GM15510 (cell line): Measurements from ENCODE around the gene PCED1B.

ENCODE experiments used
- POLR2A ChIP-seq: IDR thresholded peaks from 3 replicates; pipeline ENCODE4 v1.6.1; 2011; ENCODE audit warnings: borderline replicate concordance; ENCODE audit not compliant: insufficient read length; ENCODE audit errors: extremely low read depth

Gene PCED1B

GRCh38 chr12:47079468-47079980 is at the start of gene PCED1B, which contains the start of gene AMIGO2:
PCED1B (plus strand) TSS chr12:47079621; CDS start chr12:47235064, 155,443 bp downstream.
AMIGO2 (minus strand) TSS chr12:47079959; CDS start chr12:47079002, 957 bp downstream.
- no peak for TF ChIP-seq POLR2A

GRCh38 chr12:47029903-47030302 is 49.5 kb upstream of the PCED1B start:
- TF ChIP-seq POLR2A: no peak

- TF ChIP-seq POLR2A: no peak
Measured at GRCh38 chr12:47032644-47033043, 46.8 kb upstream of the PCED1B start.

GRCh38 chr12:47033081-47033480 is 46.3 kb upstream of the PCED1B start:
- no peak for TF ChIP-seq POLR2A

- no peak for TF ChIP-seq POLR2A
Measured at GRCh38 chr12:47033789-47034555, 45.4 kb upstream of the PCED1B start.

GRCh38 chr12:47034661-47035060 is 44.8 kb upstream of the PCED1B start:
- no peak for TF ChIP-seq POLR2A

- no peak for TF ChIP-seq POLR2A
Measured at GRCh38 chr12:47035484-47035883, 43.9 kb upstream of the PCED1B start.

GRCh38 chr12:47038270-47038748 is 41.1 kb upstream of the PCED1B start:
- TF ChIP-seq POLR2A: no peak

GRCh38 chr12:47039079-47039478 is 40.3 kb upstream of the PCED1B start:
- no peak for TF ChIP-seq POLR2A

- no peak for TF ChIP-seq POLR2A
Measured at GRCh38 chr12:47039756-47040155, 39.7 kb upstream of the PCED1B start.

GRCh38 chr12:47041327-47041726 is 38.1 kb upstream of the PCED1B start:
- TF ChIP-seq POLR2A: no peak

- TF ChIP-seq POLR2A: no peak
Measured at GRCh38 chr12:47048541-47048940, 30.9 kb upstream of the PCED1B start.

- no peak for TF ChIP-seq POLR2A
Measured at GRCh38 chr12:47052274-47052673, 27.1 kb upstream of the PCED1B start.

- no peak for TF ChIP-seq POLR2A
Measured at GRCh38 chr12:47053961-47054360, 25.5 kb upstream of the PCED1B start.

GRCh38 chr12:47054659-47055058 is 24.8 kb upstream of the PCED1B start:
- TF ChIP-seq POLR2A: no peak

- no peak for TF ChIP-seq POLR2A
Measured at GRCh38 chr12:47065546-47065945, 13.9 kb upstream of the PCED1B start.
